CD14-positive monocyte (primary cell): Measurements from ENCODE around the gene STX10. TPM values are rescaled to one million over a fixed set of nuclear protein-coding genes. Genes with fewer than 3 reads are reported as not detected.

Source experiments
- DNase-seq, 3 donors: peaks; one replicate each; pipeline ENCODE4 v3.0.0-alpha.2; 2011 to 2022
- H2AFZ ChIP-seq: 2 replicates; pipeline ENCODE4 v1.6.0; 2012; ENCODE audit warnings: mild to moderate bottlenecking, low read depth, low read length, inconsistent platforms; ENCODE audit not compliant: insufficient read depth, poor library complexity, severe bottlenecking
- H3K27ac ChIP-seq, 2 donors: 1 replicate in 1 of 2; 2 replicates in 1 of 2; pipeline ENCODE4 v1.5.1; 2012 to 2013; ENCODE audit warnings: low read length in 2 of 2, control low read depth in 1 of 2, inconsistent platforms in 1 of 2, low read depth in 1 of 2, mild to moderate bottlenecking in 1 of 2
- H3K27me3 ChIP-seq, 2 donors: one replicate each; pipeline versions ENCODE4 v1.6.0 to v1.6.1; 2011 to 2013; ENCODE audit warnings: low read length in 2 of 2; ENCODE audit not compliant: control insufficient read depth in 2 of 2, insufficient read depth in 2 of 2
- H3K36me3 ChIP-seq, 2 donors: replicated peaks in 1 of 2; 1 replicate in 1 of 2; 2 replicates in 1 of 2; pipeline versions ENCODE4 v1.5.1 to v1.6.1; 2012 to 2013; ENCODE audit warnings: low read length in 2 of 2, control low read depth in 1 of 2, inconsistent platforms in 1 of 2, mild to moderate bottlenecking in 1 of 2; ENCODE audit not compliant: insufficient read depth in 2 of 2, control insufficient read depth in 1 of 2
- H3K4me1 ChIP-seq, 2 donors: 1 replicate in 1 of 2; 2 replicates in 1 of 2; pipeline versions ENCODE4 v1.5.1 to v1.6.1; 2012 to 2013; ENCODE audit warnings: low read length in 2 of 2, control low read depth in 1 of 2, inconsistent platforms in 1 of 2, mild to moderate bottlenecking in 1 of 2, moderate library complexity in 1 of 2; ENCODE audit not compliant: insufficient read depth in 2 of 2, control insufficient read depth in 1 of 2
- H3K4me2 ChIP-seq: replicated peaks from 2 replicates; pipeline ENCODE3; 2012; ENCODE audit warnings: low read length, moderate library complexity, mild to moderate bottlenecking; ENCODE audit not compliant: poor library complexity, severe bottlenecking; ENCODE audit errors: extremely low read depth
- H3K4me3 ChIP-seq, 3 experiments: fragments of 200-600 bp in 1 of 3; sonication (generic) in 1 of 3; replicated peaks in 1 of 3; 1 replicate in 2 of 3; 2 replicates in 1 of 3; pipeline ENCODE4 v1.5.1; 2011 to 2013; ENCODE audit warnings: low read length in 3 of 3, mild to moderate bottlenecking in 3 of 3, control low read depth in 2 of 3, low read depth in 2 of 3, inconsistent platforms in 1 of 3, moderate library complexity in 1 of 3
- H3K79me2 ChIP-seq: 2 replicates; pipeline ENCODE4 v1.6.0; 2012; ENCODE audit warnings: mild to moderate bottlenecking, control low read depth, inconsistent platforms, low read length, moderate library complexity; ENCODE audit not compliant: insufficient read depth
- H3K9ac ChIP-seq: 2 replicates; pipeline ENCODE4 v1.6.0; 2017; ENCODE audit warnings: low read length, mild to moderate bottlenecking; ENCODE audit not compliant: insufficient read depth, poor library complexity, severe bottlenecking
- H3K9me3 ChIP-seq, 2 donors: replicated peaks in 1 of 2; 1 replicate in 1 of 2; 2 replicates in 1 of 2; pipeline versions ENCODE4 v1.5.1 to v1.6.1; 2012 to 2013; ENCODE audit warnings: low read length in 2 of 2, control low read depth in 1 of 2; ENCODE audit not compliant: control insufficient read depth in 1 of 2, insufficient read depth in 1 of 2
- H4K20me1 ChIP-seq: 2 replicates; pipeline ENCODE4 v1.6.0; 2012; ENCODE audit warnings: mild to moderate bottlenecking, low read length, control low read depth, moderate library complexity; ENCODE audit not compliant: insufficient read depth
- H3K27ac Mint-ChIP-seq, 7 donors: one replicate each; pipeline ENCODE4 v1.8.0; 2020; ENCODE audit warnings: mild to moderate bottlenecking in 7 of 7, mixed read lengths in 7 of 7, moderate library complexity in 6 of 7, inconsistent platforms in 2 of 7
- H3K27me3 Mint-ChIP-seq, 3 donors: one replicate each; pipeline ENCODE4 v1.8.0; 2021 to 2022; ENCODE audit warnings: low read depth in 3 of 3, mild to moderate bottlenecking in 3 of 3, mixed read lengths in 3 of 3, moderate library complexity in 3 of 3, inconsistent platforms in 1 of 3
- H3K36me3 Mint-ChIP-seq, 2 donors: one replicate each; pipeline ENCODE4 v1.8.0; 2020; ENCODE audit warnings: mixed read lengths in 2 of 2, inconsistent platforms in 1 of 2, mild to moderate bottlenecking in 1 of 2
- H3K4me1 Mint-ChIP-seq: one replicate; pipeline ENCODE4 v1.8.0; 2020; ENCODE audit warnings: mild to moderate bottlenecking, mixed read lengths
- H3K4me3 Mint-ChIP-seq, 2 donors: one replicate each; pipeline ENCODE4 v1.8.0; 2020; ENCODE audit warnings: mild to moderate bottlenecking in 2 of 2, mixed read lengths in 2 of 2, moderate library complexity in 1 of 2
- H3K9me3 Mint-ChIP-seq, 7 donors: one replicate each; pipeline ENCODE4 v1.8.0; 2020 to 2022; ENCODE audit warnings: mixed read lengths in 7 of 7, mild to moderate bottlenecking in 6 of 7, moderate library complexity in 6 of 7, inconsistent platforms in 2 of 7
- CTCF ChIP-seq: fragments of 200-600 bp; IDR thresholded peaks from one replicate; pipeline ENCODE4 v1.8.0; 2022; ENCODE audit warnings: antibody characterized with exemption, mild to moderate bottlenecking
- WGBS: methylation state at CpG from one replicate; pipeline ENCODE4 v1.1.5; 2013; ENCODE audit warnings: missing lambda C conversion rate; ENCODE audit not compliant: insufficient coverage; 5-methylcytosine and 5-hydroxymethylcytosine counted together
- intact Hi-C, 2 donors: fragments of 100-400 bp; cut with micrococcal nuclease; formaldehyde crosslinking; loops; one replicate each; pipeline versions ENCODE4 v1.15.0 to v1.15.1; 2023
- polyA plus RNA-seq, 3 donors: library from polyadenylated mRNA; depleted of rRNA in 1 of 3; unstranded in 2 of 3; stranded (reverse) in 1 of 3; fragments of 300-500 nt in 2 of 3; fragments of >200 nt in 1 of 3; fragmentation: Illumina TruSeq in 2 of 3; gene quantifications; 1 replicate in 2 of 3; 2 replicates in 1 of 3; pipeline ENCODE4 v1.2.3, GENCODE V29; 2012 to 2021

STX10 gene
- polyA plus RNA-seq, 3 donors = 158 to 392 (median 172) TPM

- Histone ChIP-seq H3K9ac (peak overlapping the region; percentile 70), H3K27me3 (no peaks in the 10 kb centered on the region), H3K4me1 (peaks cover 72 to 84% of the 10 kb centered on the region in 2 donors), H4K20me1 (no peaks in the 10 kb centered on the region), H3K79me2 (peaks cover 21% of the 10 kb centered on the region), H3K4me3 (peak overlapping the region; percentile 24 to 83 (median 47)), H2AFZ (peak overlapping the region; percentile 90), H3K36me3 (no peaks in the 10 kb centered on the region), H3K9me3 (no peaks in the 10 kb centered on the region), H3K27ac (peak overlapping the region; percentile 65 to 90), H3K4me2 (peak overlapping the region; percentile 97)
- Mint-ChIP-seq H3K4me1 (peaks cover 67% of the 10 kb centered on the region), H3K9me3 (peaks cover 0 to 5% (median 0%) of the 10 kb centered on the region in 7 donors), H3K4me3 (peak overlapping the region; percentile 76 to 87), H3K27ac (peak overlapping the region; percentile 82 to 98 (median 92)), H3K27me3 (no peaks in the 10 kb centered on the region), H3K36me3 (no peaks in the 10 kb centered on the region)
- peak in 2 of 3 donors; percentile 48 to 49 for DNase-seq
- under 1% methylated on average over 16 of the region's 20 CpGs for WGBS
- TF ChIP-seq CTCF = no peak
- intact Hi-C loops = loop anchor here in 1 of 2 donors (5.0 kb wide), 1 partner anchor 44 kb away; no protein-coding TSS in a partner anchor
These were observed 13.6 kb upstream of the STX10 start for GRCh38 chr19:13163609-13164342.

- Histone ChIP-seq H3K36me3 (no peaks in the 10 kb centered on the region), H3K9me3 (no peaks in the 10 kb centered on the region), H3K4me2 (peak overlapping the region; percentile 97), H3K4me3 (peak overlapping the region; percentile 39 to 83 (median 47)), H3K27me3 (no peaks in the 10 kb centered on the region), H3K4me1 (peaks cover 63 to 79% of the 10 kb centered on the region in 2 donors), H3K9ac (peak overlapping the region; percentile 70), H4K20me1 (no peaks in the 10 kb centered on the region), H2AFZ (peak overlapping the region; percentile 90), H3K27ac (peak overlapping the region; percentile 65 to 90), H3K79me2 (peaks cover 15% of the 10 kb centered on the region)
- H3K9me3 Mint-ChIP-seq = peaks cover 0 to 5% (median 0%) of the 10 kb centered on the region in 7 donors
- H3K4me1 Mint-ChIP-seq = peaks cover 66% of the 10 kb centered on the region
- H3K27me3 Mint-ChIP-seq = no peaks in the 10 kb centered on the region
- H3K4me3 Mint-ChIP-seq = peak overlapping the region; percentile 76 to 87
- no peaks in the 10 kb centered on the region for H3K36me3 Mint-ChIP-seq
- DNase-seq = peak; percentile 87 to 91 (median 87)
- no peak for TF ChIP-seq CTCF
- peak overlapping the region; percentile 86 to 98 (median 92) for H3K27ac Mint-ChIP-seq
- WGBS = 3% methylated on average over 52 of the region's 58 CpGs
- intact Hi-C loops = loop anchor here in 1 of 2 donors (5.0 kb wide), 1 partner anchor 44 kb away; no protein-coding TSS in a partner anchor
These were observed 12.8 kb upstream of the STX10 start for GRCh38 chr19:13162724-13163608.
